Activated CD8-positive, alpha-beta T cell treated with anti-CD3 and anti-CD28 coated beads for 36 hours (primary cell): Measurements from ENCODE around the gene TTC28. TPM values are rescaled to one million over a fixed set of nuclear protein-coding genes. Genes with fewer than 3 reads are reported as not detected.

ENCODE experiments used
- ATAC-seq: fragments of 200-7000 bp; cut with Tn5 transposase; one replicate; pipeline ENCODE4 v1.10.0; 2021; ENCODE audit warnings: mild to moderate bottlenecking, moderate library complexity
- CTCF ChIA-PET: fragments of 350-600 bp; sonication (Branson Sonifier 250); formaldehyde crosslinking; loops from one replicate; lab custom pipeline; 2021; ENCODE audit warnings: antibody characterized with exemption; lab: Charles Lee
- POLR2A ChIA-PET: fragments of 350-600 bp; sonication (Branson Sonifier 250); formaldehyde crosslinking; loops from one replicate; lab custom pipeline; 2021; ENCODE audit warnings: antibody characterized with exemption; lab: Charles Lee
- DNase-seq: peaks from one replicate; pipeline ENCODE4 v3.0.0-alpha.2; 2020
- H3K27ac Mint-ChIP-seq: one replicate; pipeline ENCODE4 v1.8.0; 2021; ENCODE audit warnings: mild to moderate bottlenecking, mixed read lengths
- H3K27me3 Mint-ChIP-seq: one replicate; pipeline ENCODE4 v1.8.0; 2021; ENCODE audit warnings: mixed read lengths
- H3K36me3 Mint-ChIP-seq: one replicate; pipeline ENCODE4 v1.8.0; 2021; ENCODE audit warnings: low read depth, mixed read lengths
- H3K4me1 Mint-ChIP-seq: one replicate; pipeline ENCODE4 v1.8.0; 2021; ENCODE audit warnings: low read depth, mixed read lengths
- H3K4me3 Mint-ChIP-seq: one replicate; pipeline ENCODE4 v1.8.0; 2021; ENCODE audit warnings: mild to moderate bottlenecking, moderate library complexity, mixed read lengths
- H3K9me3 Mint-ChIP-seq: one replicate; pipeline ENCODE4 v1.8.0; 2021; ENCODE audit warnings: mixed read lengths
- CTCF ChIP-seq: fragments of 200-600 bp; IDR thresholded peaks from one replicate; pipeline ENCODE4 v1.8.0; 2022; ENCODE audit warnings: antibody characterized with exemption, mild to moderate bottlenecking
- intact Hi-C: fragments of 100-400 bp; cut with micrococcal nuclease; formaldehyde crosslinking; loops from one replicate; pipeline ENCODE4 v1.10.0; 2022
- total RNA-seq, 2 experiments: library from RNA; stranded (reverse); gene quantifications; one replicate each; pipeline ENCODE4 v1.2.3, GENCODE V29; 2021

Gene TTC28
- total RNA-seq, 2 experiments from 2014 or later = 0.58 to 1.9 TPM

- CTCF ChIA-PET = interaction anchor here (1.0 kb wide), 1 partner anchor 98 kb away, joined by 4 read pairs; no protein-coding TSS in a partner anchor
- no peaks in the 10 kb centered on the region for H3K9me3 Mint-ChIP-seq
- POLR2A ChIA-PET = interaction anchor here (1.3 kb wide), 1 partner anchor 11 kb away, joined by 3 read pairs; no protein-coding TSS in a partner anchor
- ATAC-seq (no peak), DNase-seq (no peak)
- intact Hi-C loops = no loop called here
- no peak for TF ChIP-seq CTCF
- no peaks in the 10 kb centered on the region for H3K27me3 Mint-ChIP-seq
- H3K4me1 Mint-ChIP-seq = peaks cover 8% of the 10 kb centered on the region
- no peak overlapping the region for H3K4me3 Mint-ChIP-seq
- no peak overlapping the region for H3K27ac Mint-ChIP-seq
- H3K36me3 Mint-ChIP-seq = no peaks in the 10 kb centered on the region
Observed at GRCh38 chr22:27984001-27984695, 695.5 kb downstream of the TTC28 start.

- Mint-ChIP-seq H3K27me3 (no peaks in the 10 kb centered on the region), H3K9me3 (no peaks in the 10 kb centered on the region), H3K4me3 (no peak overlapping the region), H3K27ac (no peak overlapping the region), H3K36me3 (no peaks in the 10 kb centered on the region), H3K4me1 (peaks cover 8% of the 10 kb centered on the region)
- CTCF ChIA-PET = interaction anchor here (1.0 kb wide), 1 partner anchor 97 kb away, joined by 4 read pairs; no protein-coding TSS in a partner anchor
- TF ChIP-seq CTCF = no peak
- DNase-seq (no peak), ATAC-seq (no peak)
- intact Hi-C loops = no loop called here
- POLR2A ChIA-PET = interaction anchor here (1.3 kb wide), 1 partner anchor 11 kb away, joined by 3 read pairs; no protein-coding TSS in a partner anchor
Observed at GRCh38 chr22:27983361-27983791, 696.3 kb downstream of the TTC28 start.

- H3K4me1 Mint-ChIP-seq = peaks cover 5% of the 10 kb centered on the region
- no peaks in the 10 kb centered on the region for H3K27me3 Mint-ChIP-seq
- ChIA-PET CTCF (interaction anchor here (1.0 kb wide), 1 partner anchor 96 kb away, joined by 4 read pairs; no protein-coding TSS in a partner anchor), POLR2A (interaction anchor here (1.3 kb wide), 1 partner anchor 12 kb away, joined by 3 read pairs; no protein-coding TSS in a partner anchor)
- H3K4me3 Mint-ChIP-seq = no peak overlapping the region
- H3K36me3 Mint-ChIP-seq = no peaks in the 10 kb centered on the region
- DNase-seq = no peak
- no peak for ATAC-seq
- no peak overlapping the region for H3K27ac Mint-ChIP-seq
- TF ChIP-seq CTCF = no peak
- intact Hi-C loops = no loop called here
- H3K9me3 Mint-ChIP-seq = no peaks in the 10 kb centered on the region
Observed at GRCh38 chr22:27982630-27983180, 696.9 kb downstream of the TTC28 start.

- ATAC-seq (no peak), DNase-seq (no peak)
- H3K36me3 Mint-ChIP-seq = no peaks in the 10 kb centered on the region
- intact Hi-C loops = no loop called here
- CTCF ChIA-PET = no interaction called here
- H3K4me1 Mint-ChIP-seq = peaks cover under 1% of the 10 kb centered on the region
- TF ChIP-seq CTCF = no peak
- POLR2A ChIA-PET = no interaction called here
- H3K27me3 Mint-ChIP-seq = no peaks in the 10 kb centered on the region
- H3K27ac Mint-ChIP-seq = no peak overlapping the region
- no peak overlapping the region for H3K4me3 Mint-ChIP-seq
- no peaks in the 10 kb centered on the region for H3K9me3 Mint-ChIP-seq
Observed at GRCh38 chr22:27982106-27982505, 697.5 kb downstream of the TTC28 start.
